Neutrophil (primary cell): Measurements from ENCODE around the gene MBD5.

Source experiments
- H3K27ac ChIP-seq: fragments of 200-600 bp; sonication (generic); 2 replicates; pipeline ENCODE4 v1.5.1; 2016; ENCODE audit warnings: mild to moderate bottlenecking, moderate library complexity
- H3K27me3 ChIP-seq: fragments of 200-600 bp; sonication (generic); 2 replicates; pipeline ENCODE4 v1.6.0; 2016; ENCODE audit warnings: mild to moderate bottlenecking
- H3K36me3 ChIP-seq: fragments of 200-600 bp; sonication (generic); 2 replicates; pipeline ENCODE4 v1.5.1; 2017
- H3K4me1 ChIP-seq, 2 experiments: fragments of 200-600 bp in 1 of 2; sonication (generic) in 1 of 2; 1 replicate in 1 of 2; 2 replicates in 1 of 2; pipeline versions ENCODE4 v1.5.1 to v1.6.1; 2013 to 2016; ENCODE audit warnings: low read depth in 1 of 2, low read length in 1 of 2, mild to moderate bottlenecking in 1 of 2, moderate library complexity in 1 of 2; ENCODE audit not compliant: control insufficient read depth in 1 of 2, insufficient read depth in 1 of 2
- H3K4me3 ChIP-seq, 2 experiments: fragments of 200-600 bp in 1 of 2; sonication (generic) in 1 of 2; 1 replicate in 1 of 2; 2 replicates in 1 of 2; pipeline ENCODE4 v1.5.1; 2013 to 2016; ENCODE audit warnings: low read depth in 1 of 2, low read length in 1 of 2, mild to moderate bottlenecking in 1 of 2, moderate library complexity in 1 of 2
- H3K9me3 ChIP-seq: fragments of 200-600 bp; sonication (generic); 2 replicates; pipeline ENCODE4 v1.5.1; 2016
- TF ChIP-seq, protein P1 (sequence below): fragments of 200-600 bp; sonication (generic); IDR thresholded peaks from 2 replicates; pipeline ENCODE4 v1.5.1; 2016; ENCODE audit warnings: antibody characterized with exemption

Gene MBD5

DNA sequence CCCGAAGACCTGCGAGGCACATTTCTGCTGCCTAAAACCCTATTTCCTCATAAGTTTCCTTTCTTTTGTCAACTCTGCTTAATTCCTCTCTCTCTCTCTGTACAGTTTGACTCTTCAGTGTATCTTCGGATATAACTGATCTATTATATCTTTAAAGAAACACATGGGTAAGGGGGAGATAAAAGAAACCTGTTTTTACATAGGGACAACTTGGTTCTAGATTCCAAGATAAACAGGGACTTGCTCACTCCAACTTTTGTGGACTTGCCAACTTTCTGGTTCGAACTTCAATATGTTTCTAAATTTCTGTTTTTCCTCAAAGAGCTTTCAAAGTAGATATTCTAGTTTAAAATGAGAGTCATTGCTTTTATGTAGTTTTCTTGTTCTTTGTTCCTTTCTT lies 441.0 kb downstream of the MBD5 start:
- Histone ChIP-seq H3K4me1 (no peaks in the 10 kb centered on the region), H3K36me3 (peaks cover 6% of the 10 kb centered on the region), H3K27ac (no peak overlapping the region), H3K9me3 (no peaks in the 10 kb centered on the region), H3K27me3 (no peaks in the 10 kb centered on the region), H3K4me3 (no peak overlapping the region)
- TF ChIP-seq, protein P1, sequence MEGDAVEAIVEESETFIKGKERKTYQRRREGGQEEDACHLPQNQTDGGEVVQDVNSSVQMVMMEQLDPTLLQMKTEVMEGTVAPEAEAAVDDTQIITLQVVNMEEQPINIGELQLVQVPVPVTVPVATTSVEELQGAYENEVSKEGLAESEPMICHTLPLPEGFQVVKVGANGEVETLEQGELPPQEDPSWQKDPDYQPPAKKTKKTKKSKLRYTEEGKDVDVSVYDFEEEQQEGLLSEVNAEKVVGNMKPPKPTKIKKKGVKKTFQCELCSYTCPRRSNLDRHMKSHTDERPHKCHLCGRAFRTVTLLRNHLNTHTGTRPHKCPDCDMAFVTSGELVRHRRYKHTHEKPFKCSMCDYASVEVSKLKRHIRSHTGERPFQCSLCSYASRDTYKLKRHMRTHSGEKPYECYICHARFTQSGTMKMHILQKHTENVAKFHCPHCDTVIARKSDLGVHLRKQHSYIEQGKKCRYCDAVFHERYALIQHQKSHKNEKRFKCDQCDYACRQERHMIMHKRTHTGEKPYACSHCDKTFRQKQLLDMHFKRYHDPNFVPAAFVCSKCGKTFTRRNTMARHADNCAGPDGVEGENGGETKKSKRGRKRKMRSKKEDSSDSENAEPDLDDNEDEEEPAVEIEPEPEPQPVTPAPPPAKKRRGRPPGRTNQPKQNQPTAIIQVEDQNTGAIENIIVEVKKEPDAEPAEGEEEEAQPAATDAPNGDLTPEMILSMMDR: no peak

DNA sequence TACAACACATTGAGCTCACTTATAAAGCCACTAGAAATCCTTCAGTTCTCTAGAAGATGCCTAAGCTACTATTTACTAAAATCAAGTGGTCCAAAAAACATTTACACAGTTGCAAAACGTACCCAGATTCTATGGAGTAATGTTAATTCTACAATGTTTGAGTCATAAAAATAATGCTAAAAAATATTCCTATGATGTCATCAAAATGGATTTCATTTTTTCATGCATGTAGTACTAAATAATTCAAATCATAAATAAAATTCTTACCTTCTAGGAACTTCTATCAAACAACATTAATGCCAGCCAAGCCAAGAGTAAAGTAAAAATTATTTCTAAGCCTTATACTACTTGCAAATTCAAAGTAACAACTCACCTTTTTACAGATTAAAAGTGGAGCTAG lies 454.7 kb downstream of the MBD5 start:
- H3K36me3 ChIP-seq: no peaks in the 10 kb centered on the region
- TF ChIP-seq, protein P1: no peak
- H3K9me3 ChIP-seq: no peaks in the 10 kb centered on the region
- H3K4me1 ChIP-seq: no peaks in the 10 kb centered on the region
- H3K4me3 ChIP-seq: no peak overlapping the region
- no peak overlapping the region for H3K27ac ChIP-seq
- no peaks in the 10 kb centered on the region for H3K27me3 ChIP-seq

DNA sequence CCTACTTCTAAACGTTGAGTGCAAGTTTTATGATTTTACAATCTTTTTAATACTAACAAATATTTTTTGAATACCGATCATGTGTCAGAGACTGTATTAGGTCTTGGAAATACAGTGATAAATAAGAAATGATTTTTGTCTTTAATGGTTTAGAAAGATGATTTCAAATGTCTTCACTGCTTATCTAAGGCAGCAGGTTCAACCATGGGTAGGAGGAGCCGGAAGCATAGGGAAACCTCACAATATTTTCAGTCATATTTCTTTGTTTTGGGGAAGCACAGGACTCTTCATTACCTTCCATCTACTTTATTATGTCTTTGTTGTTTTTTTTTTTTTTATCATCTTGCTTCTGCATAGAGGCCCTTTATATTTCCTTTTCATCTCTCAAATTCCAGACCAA lies 458.5 kb downstream of the MBD5 start:
- no peaks in the 10 kb centered on the region for H3K36me3 ChIP-seq
- H3K9me3 ChIP-seq: no peaks in the 10 kb centered on the region
- no peak overlapping the region for H3K4me3 ChIP-seq
- TF ChIP-seq, protein P1: no peak
- H3K4me1 ChIP-seq: no peaks in the 10 kb centered on the region
- H3K27me3 ChIP-seq: no peaks in the 10 kb centered on the region
- H3K27ac ChIP-seq: no peak overlapping the region

DNA sequence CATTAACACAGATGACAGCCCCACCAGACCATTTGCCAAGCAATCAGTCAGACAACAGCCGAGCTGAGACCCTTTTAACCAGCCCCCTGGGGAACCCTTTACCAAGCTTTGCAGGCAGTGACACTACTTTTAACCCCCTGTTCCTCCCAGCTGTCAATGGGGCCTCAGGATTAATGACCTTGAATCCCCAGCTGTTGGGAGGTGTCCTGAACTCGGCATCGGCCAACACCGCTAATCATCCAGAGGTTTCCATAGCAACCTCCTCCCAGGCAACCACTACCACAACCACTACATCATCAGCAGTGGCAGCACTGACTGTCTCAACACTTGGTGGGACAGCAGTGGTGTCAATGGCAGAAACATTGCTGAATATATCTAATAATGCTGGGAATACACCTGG lies 462.8 kb downstream of the MBD5 start:
- Histone ChIP-seq H3K27ac (no peak overlapping the region), H3K9me3 (no peaks in the 10 kb centered on the region), H3K4me1 (no peaks in the 10 kb centered on the region), H3K4me3 (no peak overlapping the region), H3K36me3 (no peaks in the 10 kb centered on the region), H3K27me3 (no peaks in the 10 kb centered on the region)
- TF ChIP-seq, protein P1: no peak

DNA sequence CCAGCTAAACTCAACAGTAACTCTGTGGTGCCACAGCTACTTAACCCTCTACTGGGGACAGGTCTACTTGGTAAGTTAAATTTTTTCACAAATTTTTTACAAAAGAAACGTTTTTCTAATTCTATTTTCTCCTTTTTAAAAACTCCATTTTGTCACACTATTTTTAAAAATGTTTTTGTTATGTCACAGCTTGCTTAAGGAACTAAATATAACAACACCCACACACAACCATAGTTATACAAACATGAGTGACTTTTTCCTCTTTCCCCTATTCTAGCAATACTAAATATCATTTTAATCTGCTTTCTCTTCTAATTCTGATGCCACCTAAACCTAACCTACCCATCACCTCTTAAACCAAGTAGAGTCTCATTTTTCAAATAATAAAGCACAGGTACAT lies 463.2 kb downstream of the MBD5 start:
- Histone ChIP-seq H3K27ac (no peak overlapping the region), H3K4me1 (no peaks in the 10 kb centered on the region), H3K27me3 (no peaks in the 10 kb centered on the region), H3K4me3 (no peak overlapping the region), H3K9me3 (no peaks in the 10 kb centered on the region), H3K36me3 (no peaks in the 10 kb centered on the region)
- TF ChIP-seq, protein P1: no peak

DNA sequence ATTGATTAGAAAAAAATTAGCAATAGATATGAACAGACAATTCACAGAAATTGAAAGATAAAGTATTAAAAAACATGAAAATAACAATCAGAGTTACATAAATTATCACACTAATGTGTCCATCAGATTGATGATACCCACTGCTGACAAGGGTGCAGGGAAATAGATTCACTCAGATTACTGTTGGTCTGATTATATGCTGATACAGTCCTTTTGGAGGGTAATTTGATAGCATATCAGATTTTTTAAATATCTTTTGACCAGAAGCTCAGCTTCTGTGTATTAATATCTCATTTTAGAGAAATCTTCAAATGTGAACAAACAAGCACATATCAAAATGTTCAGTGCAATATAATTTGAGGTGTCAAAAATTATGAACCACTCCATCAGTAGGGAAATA lies 465.8 kb downstream of the MBD5 start:
- no peaks in the 10 kb centered on the region for H3K9me3 ChIP-seq
- no peaks in the 10 kb centered on the region for H3K4me1 ChIP-seq
- no peak overlapping the region for H3K4me3 ChIP-seq
- no peaks in the 10 kb centered on the region for H3K36me3 ChIP-seq
- TF ChIP-seq, protein P1: no peak
- H3K27ac ChIP-seq: no peak overlapping the region
- no peaks in the 10 kb centered on the region for H3K27me3 ChIP-seq
